COLO668 (cell line): ENCODE results near the gene ZNF441.
"Not testable (repeated sequence)": the region's sequence is repeated elsewhere in the genome, so short reads cannot be mapped to it uniquely, and the experiment has no call there.

ENCODE experiments used
- DNase-seq: peaks from one replicate; lab custom pipeline; 2025; ENCODE audit not compliant: unreplicated experiment; lab: John Stamatoyannopoulos, UW

Gene ZNF441

DNA sequence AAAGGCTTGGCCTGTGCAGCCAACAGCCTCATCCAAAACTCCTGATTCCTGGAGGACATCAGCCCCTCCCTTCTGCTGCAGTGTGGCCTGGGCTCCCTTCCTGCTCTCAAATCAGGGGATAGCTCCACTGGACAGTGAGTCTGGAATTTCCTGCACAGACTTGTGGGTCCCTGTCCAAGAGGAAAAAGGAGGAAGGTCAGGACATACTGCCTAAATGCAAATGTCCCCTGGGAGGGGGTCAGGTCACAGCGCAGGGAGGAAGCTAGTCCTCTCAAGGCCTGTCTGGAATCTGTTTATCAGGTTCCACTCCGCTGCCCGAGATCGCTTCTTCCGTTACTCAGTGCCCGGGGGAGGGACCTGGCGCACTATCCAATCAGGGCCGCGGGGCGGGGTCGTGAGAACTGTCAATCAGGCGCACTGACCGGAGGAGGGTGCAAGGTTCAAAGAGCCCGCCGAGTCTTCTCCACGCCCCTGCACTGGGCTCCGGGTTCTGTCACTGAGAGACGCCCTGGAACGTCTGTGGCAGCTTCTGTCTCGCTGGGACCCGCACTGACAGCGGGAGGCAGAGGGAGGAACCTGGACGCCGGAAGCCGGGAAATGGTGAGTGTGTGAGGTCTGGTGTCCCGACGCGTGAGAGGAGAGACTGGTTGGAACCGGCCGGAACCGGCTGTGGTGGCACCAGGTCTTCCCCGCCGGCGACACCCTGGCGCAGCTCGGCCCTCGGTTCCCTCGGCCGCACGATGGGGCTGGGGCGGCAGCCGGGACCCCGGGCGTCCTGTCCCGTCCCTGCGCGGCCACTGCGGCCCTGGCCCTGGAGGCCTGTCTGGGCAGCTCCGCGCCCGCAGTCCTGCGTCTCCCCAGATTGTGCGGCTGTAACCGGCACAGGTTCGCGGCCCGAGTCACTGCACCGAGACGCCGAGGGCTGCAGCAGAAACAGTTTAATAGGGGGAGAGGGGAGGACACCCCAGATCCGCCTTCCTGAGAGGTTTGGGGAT is at the start of gene ZNF441:
Gene ZNF441 (plus strand): TSS at position 404 of the 995 bp plus-strand sequence. CDS start 194 bp downstream, at position 598.
- DNase-seq, result peak; percentile 98

DNA sequence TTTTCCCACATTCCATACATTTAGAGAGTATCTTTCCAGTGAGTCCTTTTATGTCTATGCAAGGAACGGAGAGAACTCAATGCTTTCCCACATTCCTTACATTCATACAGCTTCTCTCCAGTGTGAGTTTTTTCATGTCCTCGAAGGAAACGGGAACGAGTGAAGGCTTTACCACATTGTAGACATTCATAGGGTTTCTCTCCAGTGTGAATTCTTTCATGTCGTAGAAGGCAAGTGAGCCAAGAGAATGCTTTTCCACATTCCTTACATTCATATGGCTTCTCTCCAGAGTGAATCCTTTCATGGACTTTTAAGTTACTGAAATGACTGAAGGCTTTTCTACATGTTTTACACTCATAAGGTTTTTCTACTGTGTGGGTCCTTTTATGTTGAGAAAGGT is 45.1 kb upstream of the ZNF441 start:
- DNase-seq, result no peak

DNA sequence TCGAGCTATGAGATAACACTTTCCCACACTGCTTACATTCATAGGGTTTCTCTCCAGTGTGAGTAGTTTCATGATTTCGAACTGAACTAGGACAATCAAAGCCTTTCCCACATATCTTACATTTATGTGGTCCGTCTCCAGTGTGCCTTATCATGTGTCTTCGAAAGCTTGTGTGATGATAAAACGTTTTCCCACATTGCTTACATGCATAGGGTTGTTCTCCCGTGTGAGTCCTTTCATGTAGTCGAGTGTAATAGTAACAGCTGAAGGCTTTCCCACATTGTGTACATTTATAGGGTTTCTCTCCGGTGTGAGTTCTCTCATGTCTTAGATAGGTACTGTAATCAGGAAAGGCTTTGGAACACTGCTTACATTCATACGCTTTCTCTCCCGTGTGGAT is 44.4 kb upstream of the ZNF441 start:
- no peak for DNase-seq

DNA sequence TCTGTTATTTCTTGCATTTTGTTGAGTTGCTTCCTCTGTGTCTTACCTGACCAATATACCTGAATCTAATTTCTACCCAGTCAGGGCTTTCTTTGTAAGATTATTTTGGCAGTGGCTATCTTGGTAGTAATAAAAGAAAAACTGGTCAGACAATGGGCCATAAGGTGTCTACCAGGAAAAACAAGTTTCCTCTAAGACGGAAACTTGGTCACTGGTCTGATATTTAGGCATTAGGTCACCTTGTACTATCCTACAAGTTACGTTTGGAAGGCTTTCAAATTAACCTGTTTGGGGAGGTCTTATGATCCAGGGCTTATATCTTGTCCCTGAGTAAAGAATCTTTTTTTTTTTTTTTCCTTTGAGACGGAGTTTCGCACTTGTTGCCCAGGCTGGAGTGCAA is 37.2 kb upstream of the ZNF441 start:
- DNase-seq, result no peak

DNA sequence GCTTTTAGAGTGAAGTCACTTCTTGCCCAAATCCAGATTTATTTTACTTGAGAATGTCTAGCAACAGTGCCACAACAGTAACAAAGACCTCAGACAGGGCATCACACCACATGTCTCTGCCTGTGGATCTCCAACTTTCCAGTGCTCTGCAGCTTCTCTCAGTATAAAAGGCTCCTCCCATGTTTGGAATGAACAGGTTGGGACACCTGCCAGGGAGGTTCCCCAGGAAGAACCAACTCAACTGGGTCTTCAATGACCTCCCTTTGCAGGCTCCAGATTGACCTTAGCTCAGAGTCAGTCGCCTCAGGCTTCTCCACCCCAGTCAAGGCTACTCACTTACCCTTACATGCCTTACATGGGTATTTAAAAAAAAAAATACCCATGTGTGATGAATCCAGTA is 31.4 kb upstream of the ZNF441 start:
- DNase-seq, result no peak

DNA sequence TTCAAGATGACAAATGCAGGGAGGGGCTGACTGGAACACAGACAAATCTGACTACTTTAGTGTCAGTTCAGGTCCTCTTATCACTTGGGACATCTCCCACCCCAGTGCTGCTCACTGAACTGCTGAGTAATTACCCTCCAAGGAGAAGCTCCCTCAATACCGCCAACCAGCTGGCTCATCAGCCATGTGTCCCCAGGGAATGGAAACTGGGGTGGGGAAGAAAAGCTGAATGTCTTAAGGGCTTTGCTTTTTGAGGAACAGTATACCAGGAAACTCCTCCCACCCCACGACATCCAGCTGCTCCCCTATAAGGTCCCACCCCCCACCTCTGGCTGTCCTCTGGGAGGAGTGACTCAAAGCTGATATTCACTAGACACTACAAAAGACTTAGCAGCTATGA is 30.1 kb upstream of the ZNF441 start:
- DNase-seq, result no peak

DNA sequence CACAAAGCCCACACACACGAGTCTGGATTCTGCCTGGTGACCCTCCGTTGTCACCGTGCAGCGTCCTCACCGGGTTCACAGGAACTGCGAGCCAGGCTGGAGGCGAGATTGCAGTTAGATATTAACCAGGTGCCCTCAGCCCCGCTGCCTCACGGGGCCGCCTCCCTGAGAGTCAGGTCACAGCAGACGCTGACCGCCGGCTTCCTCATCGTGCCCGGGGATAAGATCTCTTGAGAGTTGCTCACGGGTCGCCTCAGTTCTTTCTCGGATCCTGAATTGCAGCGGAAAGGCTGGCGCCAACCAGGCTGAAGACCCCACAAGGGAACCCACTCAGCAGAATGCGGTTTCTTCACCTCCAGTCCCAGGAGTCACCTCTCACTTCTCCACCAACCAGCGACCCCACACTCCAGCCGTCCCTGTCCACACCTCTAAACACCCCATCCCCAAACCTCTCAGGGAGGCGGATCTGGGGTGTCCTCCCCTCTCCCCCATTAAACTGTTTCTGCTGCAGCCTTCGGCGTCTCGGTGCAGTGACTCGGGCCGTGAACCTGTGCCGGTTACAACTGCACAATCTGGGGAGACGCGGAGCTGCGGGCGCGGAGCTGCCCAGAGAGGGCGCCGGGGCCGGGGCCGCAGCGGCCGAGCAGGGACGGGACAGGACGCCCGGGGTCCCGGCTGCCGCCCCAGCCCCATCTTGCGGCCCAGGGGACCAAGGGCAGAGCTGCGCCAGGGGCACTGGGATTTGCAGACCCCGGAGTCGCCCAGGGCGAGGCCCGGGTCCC is 28.6 kb upstream of the ZNF441 start:
- peak; percentile 76 for DNase-seq

DNA sequence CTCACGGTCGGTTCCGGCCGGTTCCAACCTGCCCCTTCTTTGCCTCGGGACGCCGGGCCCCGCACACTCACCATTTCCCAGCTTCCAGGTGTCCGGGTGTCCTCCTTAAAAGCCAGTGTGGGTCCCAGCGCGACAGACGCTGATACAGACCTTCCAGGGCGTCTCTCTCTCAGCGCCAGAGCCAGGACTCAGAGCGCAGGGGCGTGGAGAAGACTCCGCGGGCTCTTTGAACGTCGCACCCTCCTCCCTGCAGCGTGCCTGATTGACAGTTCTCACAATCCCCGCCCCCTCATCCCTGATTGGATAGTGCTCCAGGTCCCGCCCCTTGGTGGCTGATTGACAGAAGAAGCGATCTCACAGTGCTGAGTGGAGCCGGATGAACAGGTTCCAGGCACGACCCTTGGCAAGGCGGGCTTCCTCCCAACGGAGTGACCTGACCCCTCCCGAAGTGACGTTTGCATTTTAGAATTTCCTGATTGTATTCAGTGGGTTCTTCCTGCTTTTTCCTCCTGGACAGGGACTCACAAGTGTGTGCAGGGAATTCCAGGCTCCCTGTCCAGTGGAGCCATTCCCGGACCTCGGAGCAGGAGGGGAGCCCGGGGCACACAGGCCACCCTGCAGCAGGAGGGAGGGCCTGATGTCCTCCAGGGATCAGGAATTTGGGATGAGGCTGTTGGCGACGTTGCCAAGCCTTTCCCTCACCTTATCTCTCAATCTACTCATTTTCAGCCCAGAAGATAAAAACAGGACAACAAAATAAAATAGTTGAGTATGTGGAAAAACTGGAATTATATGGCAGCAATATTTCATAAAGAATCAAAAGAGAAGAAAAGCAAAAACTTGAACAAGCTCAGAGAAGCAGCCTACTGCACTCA is 27.8 kb upstream of the ZNF441 start, which contains the start of gene ZNF823:
Gene ZNF823 (minus strand): TSS at position 201 of the 875 bp plus-strand sequence. CDS start 127 bp downstream, at position 74.
- DNase-seq, result peak; percentile 98

DNA sequence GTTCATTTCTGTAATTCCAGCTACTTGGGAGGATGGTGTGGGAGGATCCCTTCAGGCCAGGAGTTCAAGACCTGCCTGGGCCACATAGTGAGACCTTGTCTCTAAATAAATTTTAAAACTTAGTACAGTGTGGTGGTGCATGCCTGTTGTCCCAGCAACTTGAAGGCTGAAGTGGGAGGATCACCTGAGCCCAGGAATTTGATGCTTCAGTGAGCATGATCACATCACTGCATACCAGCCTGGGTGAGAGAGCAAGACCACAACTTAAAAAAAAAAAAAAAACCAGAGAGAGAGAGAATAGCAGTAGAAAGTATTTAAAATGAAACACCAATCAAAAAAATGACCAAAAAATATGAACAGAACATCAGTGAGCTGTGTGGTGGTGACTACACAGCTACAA is 20.9 kb upstream of the ZNF441 start:
- DNase-seq, result no peak

DNA sequence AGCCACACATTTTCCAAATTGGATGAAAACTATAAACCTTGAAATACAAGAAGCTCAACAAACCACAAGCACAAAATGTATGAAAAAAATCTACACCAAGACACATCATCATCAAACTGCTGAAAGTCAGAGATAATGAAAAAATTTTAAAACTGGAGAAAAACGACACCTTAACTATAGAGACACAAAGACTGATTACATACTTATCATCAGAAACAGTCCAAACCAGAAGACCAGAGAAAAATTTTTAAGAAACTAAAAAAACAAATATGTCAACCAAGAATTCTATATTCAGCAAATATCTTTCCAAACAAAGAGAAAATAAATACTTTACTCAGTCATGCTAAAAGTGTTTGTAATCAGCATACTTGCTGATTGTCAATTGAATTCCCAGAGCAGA is 19.5 kb upstream of the ZNF441 start:
- DNase-seq, result no peak

DNA sequence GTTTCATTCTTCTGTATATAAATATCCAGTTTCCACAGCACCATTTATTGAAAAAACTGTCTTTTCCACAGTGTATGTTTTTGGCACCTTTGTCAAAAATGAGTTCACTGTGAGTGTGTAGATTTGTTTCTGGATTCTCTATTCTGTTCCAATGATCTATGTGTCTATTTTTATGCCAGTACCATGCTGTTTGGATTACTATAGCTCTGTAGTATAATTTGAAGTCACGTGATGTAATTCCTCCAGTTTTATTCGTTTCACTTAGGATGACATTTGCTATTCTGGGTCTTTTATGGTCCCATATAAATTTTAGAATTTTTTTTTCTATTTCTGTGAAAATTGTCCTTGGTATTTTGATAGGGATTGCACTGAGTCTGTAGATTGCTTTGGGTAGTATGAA is 17.0 kb upstream of the ZNF441 start:
- no peak for DNase-seq

DNA sequence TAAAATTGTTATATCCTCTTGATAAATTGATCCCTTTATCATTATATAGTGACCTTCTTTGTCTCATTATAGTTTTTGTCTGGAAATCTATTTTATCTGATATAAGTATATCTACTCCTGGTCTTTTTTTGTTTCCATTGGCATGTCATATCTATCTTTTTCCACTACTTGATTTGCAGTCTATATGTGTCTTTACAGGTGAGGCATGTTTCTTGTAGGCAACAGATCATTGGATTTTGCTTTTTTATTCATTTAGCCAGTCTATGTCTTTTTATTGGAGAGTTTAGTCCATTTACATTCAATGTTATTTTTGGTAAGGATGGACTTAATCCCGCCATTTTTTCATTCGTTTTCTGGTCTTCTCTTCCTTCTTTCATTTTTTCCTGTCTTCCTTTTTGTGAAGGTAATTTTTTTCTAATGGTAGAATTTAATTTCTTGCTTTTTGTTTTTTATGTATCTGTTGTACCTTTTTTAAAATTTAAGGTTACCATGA is 14.5 kb upstream of the ZNF441 start:
- no peak for DNase-seq

DNA sequence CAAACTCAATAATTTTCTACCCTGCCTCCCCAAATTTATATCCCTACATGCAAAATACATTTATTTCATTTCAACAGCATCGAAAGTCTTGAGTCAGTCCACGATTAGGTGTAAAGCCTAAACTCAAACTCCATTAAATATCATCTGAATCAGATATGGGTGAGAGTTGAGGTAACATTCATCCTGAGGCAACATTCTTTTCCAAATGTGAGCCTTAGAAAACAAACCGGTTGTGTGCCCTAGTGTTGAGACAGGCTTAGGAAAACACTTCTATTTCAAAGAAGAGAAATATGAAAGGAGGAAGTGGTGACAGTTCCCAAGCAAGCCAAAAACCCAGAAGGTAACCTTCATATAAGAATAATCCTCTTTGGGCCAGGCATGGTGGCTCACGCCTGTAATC is 12.1 kb upstream of the ZNF441 start:
- no peak for DNase-seq

DNA sequence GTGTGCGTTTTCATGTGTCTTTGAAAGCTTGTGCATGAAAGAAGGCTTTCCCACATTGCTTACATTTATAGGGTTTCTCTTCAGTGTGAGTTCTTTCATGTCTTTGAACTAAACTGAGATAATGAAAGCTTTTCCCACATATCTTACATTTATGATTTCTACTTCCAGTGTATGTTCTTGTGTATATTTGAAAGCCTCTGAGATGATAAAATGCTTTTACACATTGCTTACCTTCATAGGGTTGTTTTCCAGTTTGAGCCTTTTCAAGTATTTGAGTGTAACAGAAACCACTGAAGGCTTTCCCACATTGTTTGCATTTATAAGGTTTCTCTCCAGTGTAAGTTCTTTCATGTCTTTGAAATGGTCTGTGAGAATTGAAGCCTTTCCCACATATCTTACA is 9.8 kb upstream of the ZNF441 start:
- no peak for DNase-seq

DNA sequence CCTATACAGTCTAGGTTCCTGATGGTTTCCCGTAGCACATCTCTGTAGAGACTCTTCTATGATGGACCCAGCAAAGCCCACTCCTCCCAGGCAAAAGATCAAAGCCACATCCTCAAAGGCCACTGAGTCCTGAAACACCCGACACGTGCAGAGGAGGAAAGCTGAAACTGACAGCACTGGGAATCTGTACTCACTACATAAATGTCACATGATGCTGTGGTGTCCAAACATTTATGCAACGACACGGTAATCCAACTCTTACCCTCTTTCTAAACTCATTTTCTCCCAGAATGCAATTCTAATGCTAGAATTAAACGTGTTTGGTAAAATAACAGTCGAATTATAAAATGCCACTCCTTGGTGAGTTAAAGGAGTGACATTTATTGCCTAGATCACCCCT is 7.0 kb upstream of the ZNF441 start:
- DNase-seq, result no peak

DNA sequence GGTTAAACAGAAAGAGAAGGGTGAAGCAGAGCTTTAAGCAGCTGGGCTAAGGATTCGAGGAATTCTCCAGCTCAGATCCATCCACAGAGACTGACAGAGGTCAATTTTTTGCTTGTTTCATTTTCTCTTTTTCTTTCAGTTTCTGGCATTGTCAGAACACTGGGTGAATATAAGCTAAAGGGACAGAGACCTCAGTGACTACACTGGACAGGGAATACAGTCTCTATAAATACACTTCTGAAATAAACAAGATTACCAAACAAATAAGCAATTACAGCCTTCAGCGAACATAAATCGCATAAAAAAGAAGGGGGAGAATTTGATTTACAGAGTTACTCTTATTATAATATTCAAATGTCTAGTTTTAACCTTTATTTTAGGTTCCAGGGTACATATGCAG is 3.7 kb upstream of the ZNF441 start:
- DNase-seq, result no peak

DNA sequence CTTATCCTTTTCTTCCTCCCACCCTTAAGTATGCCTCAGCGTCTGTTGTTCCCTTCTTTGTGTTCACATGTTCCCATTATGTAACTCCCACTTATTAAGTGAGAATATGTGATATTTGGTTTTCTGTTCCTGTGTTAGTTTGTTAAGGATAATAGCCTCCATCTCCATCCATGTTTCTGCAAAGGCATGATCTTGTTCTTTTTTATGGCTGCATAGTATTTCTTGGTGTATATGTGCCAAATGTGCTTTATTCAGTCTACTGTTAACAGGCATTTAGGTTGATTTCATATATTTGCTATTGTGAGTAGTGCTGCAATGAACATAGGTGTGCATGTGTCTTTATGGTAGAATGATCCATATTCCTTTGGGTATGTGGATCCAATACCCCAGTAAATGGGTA is 3.2 kb upstream of the ZNF441 start:
- no peak for DNase-seq

DNA sequence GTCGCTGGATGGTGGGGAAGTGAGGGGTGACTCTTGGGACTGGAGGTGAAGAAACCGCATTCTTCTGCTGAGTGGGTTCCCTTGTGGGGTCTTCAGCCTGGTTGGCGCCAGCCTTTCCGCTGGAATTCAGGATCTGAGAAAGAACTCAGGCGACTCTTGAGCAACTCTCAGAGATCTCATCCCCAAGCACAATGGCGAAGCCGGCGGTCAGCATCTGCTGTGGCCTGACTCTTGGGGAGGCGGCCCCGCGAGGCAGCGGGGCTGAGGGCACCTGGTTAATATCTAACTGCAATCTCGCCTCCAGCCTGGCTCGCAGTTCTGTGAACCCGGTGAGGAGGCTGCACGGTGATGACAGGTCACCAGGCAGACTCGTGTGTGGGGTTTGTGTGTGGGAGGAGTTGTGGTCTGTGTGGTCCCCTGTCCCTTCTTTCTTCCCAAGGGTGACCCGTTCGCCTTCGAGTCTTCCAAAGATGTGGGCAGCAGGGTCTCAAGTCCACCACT is 883 bp downstream of the ZNF441 start:
- peak; percentile 82 for DNase-seq

DNA sequence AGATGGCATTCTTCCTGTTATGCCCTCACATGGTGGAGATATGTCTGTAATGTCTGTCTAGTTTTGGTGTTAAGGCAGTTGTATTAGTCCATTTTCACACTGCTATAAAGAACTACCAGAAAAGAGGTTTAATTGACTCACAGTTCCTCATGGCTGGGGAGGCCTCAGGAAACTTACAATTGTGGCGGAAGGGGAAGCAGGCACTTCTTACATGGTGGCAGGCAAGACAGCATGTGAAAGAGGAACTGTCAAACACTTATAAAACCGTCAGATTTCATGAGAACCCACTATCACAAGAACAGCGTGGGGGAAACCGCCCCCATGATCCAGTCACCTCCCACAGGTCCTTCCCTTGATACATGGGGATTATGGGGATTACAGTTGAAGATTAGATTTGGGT is 3.2 kb downstream of the ZNF441 start:
- no peak for DNase-seq

DNA sequence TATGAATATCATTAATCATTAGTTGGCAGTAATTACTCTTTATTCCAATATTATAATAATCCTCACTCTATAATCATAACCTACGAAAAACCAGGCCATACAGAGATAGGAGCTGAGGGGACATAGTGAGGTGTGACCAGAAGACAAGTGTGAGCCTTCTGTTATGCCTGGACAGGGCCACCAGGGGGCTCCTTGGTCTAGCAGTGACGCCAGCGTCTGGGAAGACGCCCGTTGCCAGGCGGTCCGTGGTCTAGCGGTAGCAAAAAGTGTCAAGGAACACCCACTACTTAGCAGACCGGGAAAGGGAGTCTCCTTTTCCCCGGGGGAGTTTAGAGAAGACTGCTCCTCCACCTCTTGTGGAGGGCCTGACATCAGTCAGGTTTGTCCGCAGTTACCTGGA is 4.7 kb downstream of the ZNF441 start:
- not testable (repeated sequence) for DNase-seq

DNA sequence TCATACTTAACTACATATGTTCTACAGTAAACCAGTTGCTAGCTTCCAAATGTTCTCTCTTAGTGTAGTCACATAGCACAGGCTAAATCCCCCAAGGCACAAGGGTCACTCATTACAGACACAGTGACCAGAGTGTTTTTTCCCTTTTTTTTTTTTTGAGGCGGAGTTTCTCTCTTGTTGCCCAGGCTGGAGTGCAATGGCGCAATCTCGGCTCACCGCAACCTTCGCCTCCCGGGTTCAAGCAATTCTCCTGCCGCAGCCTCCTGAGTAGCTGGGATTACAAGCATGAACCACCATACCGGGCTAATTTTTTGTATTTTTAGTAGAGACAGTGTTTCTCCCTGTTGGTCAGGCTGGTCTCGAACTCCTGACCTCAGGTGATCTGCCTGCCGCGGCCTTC is 9.9 kb downstream of the ZNF441 start:
- not testable (repeated sequence) for DNase-seq
